ENCODE results near the gene TMEM63A.

- no peak for TF ChIP-seq CTCF (conservative IDR thresholded peaks at IDR 0.05; ENCODE audit: low read depth, low read length)
- TF ChIP-seq EZH2phosphoT487 (IDR thresholded peaks at IDR 0.05; ENCODE audit: borderline replicate concordance, low read length), result no peak
Measured at GRCh38 chr1:225896494-225896893, 14.3 kb upstream of the TMEM63A start.
